Activated CD8-positive, alpha-beta memory T cell treated with anti-CD3 and anti-CD28 coated beads, Interleukin-2, amount 50 U/mL, for 1 hour (primary cell): Measurements from ENCODE around the gene ZNF771.
"Not testable (repeated sequence)": the region's sequence is repeated elsewhere in the genome, so short reads cannot be mapped to it uniquely, and the experiment has no call there.

Experiments used
- DNase-seq: peaks from one replicate; pipeline ENCODE4 v3.0.0-alpha.2; 2020; ENCODE audit errors: extremely low read depth

The ZNF771 gene

GRCh38 chr16:30434852-30435251 is 27.4 kb downstream of the ZNF771 start:
- DNase-seq, result no peak

DNA sequence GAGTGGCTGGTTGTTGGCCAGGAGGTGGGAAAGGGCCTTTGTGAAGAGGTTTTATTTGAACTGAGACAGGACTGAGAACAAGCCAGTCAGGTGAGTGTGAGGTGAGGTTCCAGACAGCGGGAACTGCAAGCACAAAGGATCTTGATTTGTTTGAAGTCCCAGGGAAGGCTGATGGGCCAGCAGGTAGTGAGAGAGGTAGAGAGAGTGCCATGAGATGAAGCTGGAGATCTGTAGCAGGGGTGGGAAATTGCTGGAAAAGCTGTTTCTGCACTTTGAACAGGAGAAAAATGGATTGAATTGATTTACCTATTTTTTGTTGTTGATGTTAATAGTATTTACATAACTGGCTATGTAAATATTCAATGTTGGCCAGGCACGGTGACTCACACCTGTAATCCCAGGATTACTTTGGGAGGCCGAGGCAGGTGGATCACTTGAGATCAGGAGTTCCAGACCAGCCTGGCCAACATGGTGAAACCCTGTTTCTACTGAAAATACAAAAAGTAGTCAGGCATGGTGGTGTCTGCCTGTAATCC is 30.2 kb downstream of the ZNF771 start:
- DNase-seq, result no peak

DNA sequence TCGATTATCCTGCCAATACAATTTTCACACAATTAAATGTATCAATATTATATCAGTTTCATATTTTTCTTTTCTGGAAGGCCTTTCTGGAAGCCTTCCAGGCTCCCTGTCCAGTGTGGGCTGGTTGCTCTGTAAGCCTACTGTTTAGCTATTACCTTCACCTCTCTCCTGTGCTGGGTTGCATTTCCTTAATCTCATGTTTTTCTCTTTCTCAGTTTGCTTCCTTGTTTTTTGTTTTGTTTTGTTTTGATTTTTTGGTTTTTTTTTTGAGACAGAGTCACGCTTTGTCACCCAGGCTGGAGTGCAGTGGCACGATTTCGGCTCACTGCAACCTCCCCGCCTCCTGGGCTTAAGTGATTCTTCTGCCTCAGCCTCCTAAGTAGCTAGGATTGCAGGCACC is 31.4 kb downstream of the ZNF771 start:
- no peak for DNase-seq

DNA sequence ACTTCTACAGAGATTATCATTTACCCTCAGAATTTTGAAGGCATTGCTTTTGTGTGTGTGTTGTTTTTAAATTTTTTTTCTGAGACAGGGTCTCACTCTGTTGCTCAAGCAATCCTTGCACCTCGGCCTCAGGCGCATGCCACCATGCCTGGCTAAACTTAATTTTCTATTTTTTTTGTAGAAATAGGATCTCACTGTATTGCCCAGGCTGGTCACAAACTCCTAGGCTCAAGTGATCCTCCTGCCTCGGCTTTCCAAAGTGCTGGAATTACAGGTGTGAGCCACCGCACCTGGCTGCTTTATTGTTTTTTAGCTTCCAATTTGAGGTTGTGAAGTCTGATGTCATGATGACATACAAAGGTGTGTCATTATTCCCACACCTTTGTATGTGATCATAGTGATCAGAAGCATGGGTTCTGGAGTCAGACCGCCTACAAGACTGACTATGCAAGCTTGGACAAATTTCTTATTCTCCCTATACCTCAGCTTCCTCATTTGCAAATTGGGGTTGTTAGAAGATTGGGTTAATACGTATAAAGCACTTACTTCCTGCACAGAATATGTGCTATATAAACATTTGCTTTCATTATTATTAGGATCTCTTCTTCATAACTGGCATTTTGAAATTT is 32.4 kb downstream of the ZNF771 start:
- no peak for DNase-seq

DNA sequence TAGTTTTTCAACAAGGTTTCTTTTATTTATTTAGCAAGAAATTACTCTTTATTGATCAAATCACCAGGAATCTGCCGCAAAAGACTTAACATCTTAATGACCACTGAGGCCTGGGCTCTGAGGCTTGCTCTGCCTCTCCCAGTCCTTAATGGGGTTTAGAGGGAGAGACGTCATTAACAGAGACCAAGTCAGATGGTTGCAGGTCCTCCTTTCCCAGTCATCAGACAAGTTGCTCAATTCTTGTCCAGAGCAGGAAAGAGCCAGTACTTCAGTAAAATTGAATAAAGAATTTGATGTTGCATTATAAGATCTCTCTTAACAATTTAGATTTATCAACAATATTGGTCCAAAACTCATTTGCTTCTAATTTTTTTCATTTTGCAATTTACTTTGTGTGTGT is 36.2 kb downstream of the ZNF771 start:
- no peak for DNase-seq

DNA sequence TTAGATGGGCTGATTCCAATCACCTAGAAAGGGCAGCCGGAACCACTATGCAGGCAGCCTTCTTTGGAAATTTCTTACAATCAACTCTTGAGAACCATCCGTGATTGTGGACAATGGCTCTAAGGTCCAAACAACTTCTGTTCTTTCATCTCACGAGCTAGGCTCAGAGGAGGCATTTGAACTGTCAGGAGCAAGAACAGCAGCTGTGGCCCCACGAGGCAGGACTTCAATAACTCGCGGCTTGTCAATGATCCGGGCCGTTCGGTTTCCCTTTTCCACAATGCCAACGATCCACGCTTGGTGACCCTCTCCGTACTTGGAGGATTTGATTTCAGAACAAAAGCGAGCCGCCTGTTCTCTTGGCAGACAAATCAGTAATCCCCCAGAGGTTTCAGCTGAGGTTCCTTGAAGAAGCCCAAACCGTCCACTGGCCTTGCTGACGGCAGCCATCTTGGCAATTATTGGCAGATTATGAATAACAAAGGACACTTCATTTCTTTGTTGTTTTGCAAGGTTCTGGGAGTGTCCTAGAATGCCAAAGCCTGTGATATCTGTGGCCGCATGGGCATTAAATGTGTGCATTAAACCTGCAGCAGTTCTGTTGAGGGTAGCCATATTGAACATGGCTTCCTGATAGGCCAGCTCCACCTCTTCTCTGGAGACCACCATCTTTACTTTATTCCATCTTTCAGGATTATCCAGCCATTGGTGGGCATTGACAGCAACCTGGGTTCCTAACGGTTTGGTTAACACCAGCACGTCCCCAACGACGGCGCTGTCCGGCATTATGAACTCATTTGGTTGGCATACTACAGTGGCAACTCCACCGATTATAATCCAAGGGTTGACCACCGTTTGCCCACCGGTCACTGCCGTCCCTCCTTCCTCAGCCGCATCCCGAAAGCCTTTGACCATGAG is 37.1 kb downstream of the ZNF771 start:
- DNase-seq, result no peak

- no peak for DNase-seq
These were observed 37.7 kb downstream of the ZNF771 start for GRCh38 chr16:30445149-30445407.

DNA sequence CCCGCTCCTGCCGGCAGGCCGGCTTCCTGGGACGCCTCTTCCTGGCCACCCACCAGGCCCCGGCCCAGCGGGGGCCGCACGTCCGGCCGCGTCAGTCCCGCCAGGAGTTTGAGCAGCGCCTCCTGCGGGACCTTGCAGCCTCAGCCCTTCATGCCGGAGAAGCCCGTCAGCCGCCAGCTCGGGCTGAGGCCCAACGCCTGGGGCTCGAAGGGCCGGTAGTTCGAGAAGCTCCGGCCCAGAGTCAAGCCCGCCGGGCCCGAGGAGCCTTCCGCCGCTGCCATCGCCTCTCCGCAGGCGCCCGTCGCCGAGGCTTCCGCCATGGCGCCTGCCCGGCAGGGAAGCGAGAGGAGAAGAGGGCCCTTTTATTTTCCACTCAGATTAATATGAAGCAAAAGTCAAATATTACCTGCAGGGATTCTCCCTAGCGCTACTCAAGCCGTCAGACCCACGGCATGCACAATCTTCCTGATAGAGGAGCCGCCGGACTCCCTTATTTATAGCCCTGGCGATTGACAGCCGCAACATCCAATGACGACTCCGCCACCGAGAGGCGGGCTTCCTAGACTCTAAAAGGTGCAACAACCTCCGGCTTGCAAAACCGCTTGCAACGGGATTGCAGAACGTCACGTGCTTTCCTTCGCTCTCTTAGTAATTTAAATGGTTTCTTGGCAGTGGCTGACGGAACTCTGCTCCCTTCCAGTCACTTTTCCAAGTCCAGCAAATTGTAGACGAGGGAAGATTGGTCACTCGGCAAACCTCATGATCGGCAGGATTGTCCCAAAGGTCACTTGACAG is 38.2 kb downstream of the ZNF771 start, which contains the start of gene SEPHS2:
TSS of gene SEPHS2 (minus strand) at position 467 of the 795 bp plus-strand sequence. CDS start at position 320, 147 bp downstream.
- peak; percentile 73 for DNase-seq

DNA sequence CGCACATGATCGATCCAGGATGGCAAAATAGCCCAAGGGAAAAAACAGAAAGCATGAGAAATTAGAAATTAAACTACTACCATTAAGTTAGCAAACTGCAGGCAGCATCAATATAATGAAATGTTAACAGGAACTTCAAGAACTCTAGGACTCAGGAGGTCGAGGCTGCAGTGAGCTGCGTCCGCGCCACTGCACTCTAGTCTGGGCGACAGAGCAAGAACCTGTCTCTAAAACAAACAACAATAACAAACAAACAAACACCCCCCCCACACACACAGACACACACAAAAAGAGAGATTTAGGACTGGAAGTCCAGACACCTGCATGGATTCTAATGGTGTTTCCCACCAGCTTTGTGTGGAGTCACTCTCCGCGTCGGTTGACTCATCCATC is 38.8 kb downstream of the ZNF771 start:
- DNase-seq, result no peak

DNA sequence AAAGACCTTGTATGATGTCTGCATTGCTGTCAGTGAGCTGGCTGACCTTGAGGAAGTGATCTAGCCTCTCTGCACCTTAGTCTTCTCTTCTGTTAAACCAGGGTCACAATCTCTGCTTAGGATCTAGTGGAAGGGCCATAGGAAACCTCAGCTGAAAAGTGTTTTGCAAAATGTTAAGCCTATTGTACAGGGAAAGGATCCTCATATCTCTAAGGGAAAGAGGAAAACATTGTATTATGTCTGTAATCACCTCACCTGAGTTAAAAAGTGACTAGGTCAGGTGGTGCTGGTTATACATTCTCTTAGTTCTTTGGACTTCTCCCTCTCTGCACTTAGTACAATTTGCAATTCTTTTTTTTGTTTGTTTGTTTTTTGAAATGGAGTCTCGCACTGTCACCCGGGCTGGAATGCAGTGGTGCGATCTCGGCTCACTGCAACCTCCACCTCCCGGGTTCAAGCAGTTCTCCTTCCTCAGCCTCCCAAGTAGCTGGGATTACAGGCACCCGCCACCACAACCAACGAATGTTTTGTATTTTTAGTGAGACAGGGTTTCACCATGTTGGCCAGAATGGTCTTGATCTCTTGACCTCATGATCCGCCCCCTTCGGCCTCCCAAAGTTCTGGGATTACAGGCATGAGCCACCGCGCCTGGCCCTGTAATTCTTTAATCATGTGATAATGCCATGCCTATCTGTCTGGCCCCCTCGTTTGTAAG is 40.3 kb downstream of the ZNF771 start:
- no peak for DNase-seq

DNA sequence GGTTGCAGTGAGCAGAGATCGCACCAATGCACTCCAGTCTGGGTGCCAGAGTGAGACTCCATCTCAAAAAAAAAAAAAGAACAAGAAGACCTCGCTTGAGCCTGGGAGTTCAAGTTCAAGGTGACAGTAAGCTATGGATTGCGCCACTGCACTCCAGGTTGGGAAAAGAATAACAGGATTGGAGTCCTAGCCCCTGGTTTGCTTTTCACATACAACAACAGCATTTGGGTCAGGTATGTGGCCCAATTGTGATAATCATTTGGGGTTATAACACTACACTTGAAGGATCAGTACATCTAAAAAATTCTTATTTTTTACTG is 41.7 kb downstream of the ZNF771 start:
- no peak for DNase-seq

GRCh38 chr16:30452709-30453580 is 45.5 kb downstream of the ZNF771 start:
- not testable (repeated sequence) for DNase-seq

GRCh38 chr16:30456302-30456701 is 48.9 kb downstream of the ZNF771 start:
- no peak for DNase-seq

DNA sequence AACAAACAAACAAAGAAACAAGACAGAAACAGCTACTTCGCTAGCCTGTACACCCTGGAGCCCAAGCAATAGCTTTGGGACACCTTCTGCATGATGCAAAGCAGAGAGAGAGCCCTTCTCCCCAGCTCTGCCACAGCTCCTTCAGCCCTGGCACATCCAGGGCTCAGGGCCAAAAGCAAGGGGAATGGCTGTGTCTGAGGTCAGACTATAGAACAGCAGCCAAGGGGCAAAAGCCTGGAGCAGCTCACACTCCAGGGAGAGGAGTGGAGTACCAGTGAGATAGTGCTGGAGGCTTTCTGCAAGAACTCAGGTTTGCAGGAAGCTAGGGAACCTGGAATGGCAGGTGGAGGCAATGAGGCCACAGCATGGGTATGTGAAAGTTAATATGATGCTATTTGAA is 49.9 kb downstream of the ZNF771 start:
- DNase-seq, result no peak

DNA sequence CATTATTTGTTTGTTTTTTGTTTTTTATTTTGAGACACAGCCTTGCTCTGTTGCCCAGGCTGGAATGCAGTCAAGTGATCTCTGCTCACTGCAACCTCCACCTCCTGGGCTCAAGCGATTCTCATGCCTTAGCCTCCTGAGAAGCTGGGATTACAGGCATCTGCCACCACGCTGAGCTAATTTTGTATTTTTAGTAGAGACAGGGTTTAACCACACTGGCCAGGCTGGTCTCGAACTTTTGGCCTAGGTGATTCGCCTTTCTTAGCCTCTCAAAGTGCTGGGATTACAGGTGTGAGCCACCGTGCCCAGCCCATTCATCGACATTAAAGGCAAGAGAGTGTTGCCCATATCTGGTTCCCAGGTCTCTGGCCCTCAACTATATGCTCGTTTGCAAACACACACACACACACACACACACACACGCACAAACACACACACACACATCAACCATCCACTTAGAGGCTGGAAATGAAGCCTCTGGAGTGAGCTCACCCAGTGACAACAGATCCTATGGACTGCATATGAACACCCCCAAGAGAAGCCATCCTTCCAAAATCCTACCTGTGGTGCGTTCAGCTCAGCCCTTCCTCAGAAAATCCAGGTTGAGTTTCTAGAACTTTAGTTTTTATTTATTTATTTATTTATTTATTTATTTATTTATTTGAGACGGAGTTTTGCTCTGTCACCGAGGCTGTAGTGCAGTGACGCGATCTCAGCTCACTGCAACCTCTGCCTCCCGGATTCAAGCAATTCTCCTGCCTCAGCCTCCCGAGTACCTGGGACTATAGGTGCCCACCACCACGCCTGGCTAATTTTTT is 50.5 kb downstream of the ZNF771 start:
- no peak for DNase-seq

- peak; percentile 42 for DNase-seq
These were observed 51.4 kb downstream of the ZNF771 start for GRCh38 chr16:30458561-30459394.

- no peak for DNase-seq
These were observed 52.0 kb downstream of the ZNF771 start for GRCh38 chr16:30459456-30459855.

DNA sequence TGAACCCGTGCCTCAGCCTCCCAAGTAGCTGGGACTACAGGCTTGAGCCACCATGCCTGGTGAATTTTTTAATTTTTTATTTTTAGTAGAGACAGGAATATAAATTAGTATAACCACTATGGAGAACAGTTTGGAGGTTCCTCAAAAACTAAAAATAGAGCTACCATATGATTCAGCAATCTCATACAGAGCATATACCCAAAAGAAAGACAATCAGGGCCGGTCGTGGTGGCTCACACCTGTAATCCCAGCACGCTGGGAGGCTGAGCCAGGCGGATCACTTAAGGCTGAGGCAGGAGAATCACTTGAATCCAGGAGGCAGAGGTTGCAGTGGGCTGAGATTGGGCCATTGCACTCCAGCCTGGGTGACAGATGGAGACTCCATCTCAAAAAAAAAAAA is 54.0 kb downstream of the ZNF771 start:
- not testable (repeated sequence) for DNase-seq

GRCh38 chr16:30464078-30464477 is 56.7 kb downstream of the ZNF771 start:
- DNase-seq, result no peak
